ENCODE measurements around the gene CBLN4. TPM values are rescaled to one million over a fixed set of nuclear protein-coding genes. Genes with fewer than 3 reads are reported as not detected.

Gene CBLN4
- total RNA-seq, 1 donor from 2014 or later = 0.16 TPM

Other genes starting within 250 kb of the CBLN4 start
- not detected for gene MC3R, start 243.2 kb upstream of the CBLN4 start, total RNA-seq

Measured in ureter (tissue), 1 donor.